H7 (cell line): ENCODE results near the gene LCE1E. TPM values are rescaled to one million over a fixed set of nuclear protein-coding genes. Genes with fewer than 3 reads are reported as not detected.
A peak's percentile ranks its signal among the peaks of the same experiment; 100 is the strongest.

Experiments used
- DNase-seq: peaks from one replicate; pipeline ENCODE4 v3.0.0; 2012
- H3K27me3 ChIP-seq: 2 replicates; pipeline ENCODE4 v1.6.0; 2011; ENCODE audit warnings: mild to moderate bottlenecking, low read length; ENCODE audit not compliant: control insufficient read depth, insufficient read depth
- H3K36me3 ChIP-seq: replicated peaks from 2 replicates; pipeline ENCODE4 v1.5.1; 2011; ENCODE audit warnings: low read length; ENCODE audit not compliant: control insufficient read depth, insufficient read depth
- H3K4me3 ChIP-seq: 2 replicates; pipeline ENCODE4 v1.5.1; 2011; ENCODE audit warnings: low read depth, mild to moderate bottlenecking, control low read depth, low read length, moderate library complexity; ENCODE audit not compliant: insufficient read depth
- total RNA-seq: library from RNA; depleted of rRNA; stranded (reverse); fragments of >200 nt; shearing (Covaris generic); gene quantifications from 2 replicates; pipeline ENCODE4 v1.2.3, GENCODE V29; 2014

Gene LCE1E
- total RNA-seq, 1 experiment from 2014 or later = not detected

DNA sequence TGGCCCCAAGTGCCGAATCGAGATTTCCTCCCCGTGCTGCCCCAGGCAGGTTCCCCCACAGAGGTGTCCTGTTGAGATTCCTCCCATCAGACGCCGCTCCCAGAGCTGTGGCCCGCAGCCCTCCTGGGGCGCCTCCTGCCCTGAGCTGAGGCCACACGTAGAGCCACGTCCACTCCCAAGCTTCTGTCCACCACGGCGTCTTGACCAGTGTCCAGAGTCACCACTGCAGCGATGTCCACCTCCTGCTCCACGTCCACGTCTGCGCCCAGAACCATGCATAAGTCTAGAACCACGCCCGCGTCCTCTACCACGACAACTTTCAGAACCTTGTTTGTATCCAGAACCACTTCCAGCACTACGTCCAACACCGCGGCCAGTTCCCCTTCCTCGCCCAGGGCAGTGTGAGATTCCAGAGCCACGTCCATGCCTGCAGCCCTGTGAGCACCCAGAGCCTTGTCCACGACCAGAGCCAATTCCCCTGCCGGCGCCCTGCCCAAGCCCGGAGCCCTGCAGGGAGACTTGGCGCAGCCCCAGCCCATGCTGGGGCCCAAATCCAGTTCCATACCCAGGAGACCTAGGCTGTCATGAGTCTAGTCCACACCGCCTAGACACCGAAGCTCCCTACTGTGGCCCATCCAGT, 25.4 kb upstream of the LCE1E start:
- no peaks in the 10 kb centered on the region for H3K27me3 ChIP-seq
- no peak for DNase-seq

DNA sequence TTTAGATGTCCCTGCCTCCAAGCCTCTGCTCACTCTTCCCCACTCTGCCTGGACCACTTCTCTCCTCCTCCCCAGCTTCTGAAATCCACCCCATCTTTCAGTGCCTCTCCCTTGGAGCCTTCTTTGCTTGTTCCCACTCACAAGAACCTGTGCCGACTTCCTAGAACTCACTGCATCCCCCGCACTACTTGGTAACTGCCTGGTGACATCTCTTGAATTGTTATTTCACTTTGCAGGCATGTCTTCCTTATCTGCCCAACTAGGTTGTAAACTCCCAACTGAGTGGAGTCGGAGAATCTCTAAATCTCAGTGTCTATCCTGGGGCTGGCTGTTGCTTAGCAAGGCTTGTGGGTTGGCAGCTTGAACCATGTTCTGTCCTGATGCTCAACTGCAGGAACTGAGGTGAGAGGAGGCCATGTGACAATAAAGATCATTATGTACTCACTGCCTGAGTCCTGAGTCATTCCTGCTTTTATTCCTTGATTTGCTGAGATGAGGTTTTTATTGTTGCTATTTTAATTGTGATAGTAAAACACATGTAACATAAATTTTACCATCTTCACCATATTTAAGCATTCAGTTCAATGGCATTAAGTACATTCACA, 24.3 kb upstream of the LCE1E start:
- Histone ChIP-seq H3K4me3 (no peak overlapping the region), H3K36me3 (no peaks in the 10 kb centered on the region), H3K27me3 (no peaks in the 10 kb centered on the region)
- DNase-seq = no peak

More for the DNA sequence above, 25.4 kb upstream of the LCE1E start:
- H3K4me3 ChIP-seq = no peak overlapping the region
- H3K36me3 ChIP-seq = no peaks in the 10 kb centered on the region

DNA sequence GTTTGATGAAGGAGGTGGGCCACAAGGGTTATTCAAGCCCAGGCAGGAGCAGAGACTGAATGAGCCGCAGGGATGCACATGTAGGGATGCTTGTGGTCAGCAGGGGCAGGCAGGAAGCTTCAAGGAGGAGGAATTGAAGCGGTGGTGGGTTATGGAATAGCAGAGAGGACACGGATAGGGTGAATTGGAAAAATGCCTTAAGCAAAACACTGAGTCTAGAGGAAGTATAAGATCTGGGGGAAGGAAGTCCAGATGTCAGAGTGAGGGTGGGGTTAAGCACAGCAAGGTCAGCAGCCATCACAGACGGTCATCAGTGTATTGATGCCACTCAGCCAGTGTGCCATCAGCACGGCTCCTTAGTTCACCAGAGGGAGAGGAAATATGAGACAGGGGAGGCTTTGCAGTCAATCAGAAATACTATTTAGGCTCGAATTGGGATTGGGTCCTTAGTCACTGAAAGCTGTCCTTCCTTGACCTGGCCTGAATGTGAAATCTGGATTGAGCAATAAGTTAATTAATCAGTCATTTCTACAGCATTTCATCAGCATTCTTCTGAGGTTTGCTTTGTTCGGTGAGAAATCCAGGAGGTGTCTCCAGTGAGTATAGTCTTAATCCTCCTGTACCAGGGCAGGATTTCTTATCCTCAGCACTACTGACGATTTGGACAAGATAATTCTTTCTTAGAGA, 17.1 kb upstream of the LCE1E start:
- Histone ChIP-seq H3K27me3 (no peaks in the 10 kb centered on the region), H3K36me3 (no peaks in the 10 kb centered on the region), H3K4me3 (no peak overlapping the region)
- no peak for DNase-seq

GRCh38 chr1:152770411-152770810, 15.6 kb upstream of the LCE1E start:
- H3K36me3 ChIP-seq = no peaks in the 10 kb centered on the region
- DNase-seq = no peak
- H3K4me3 ChIP-seq = no peak overlapping the region
- H3K27me3 ChIP-seq = no peaks in the 10 kb centered on the region

DNA sequence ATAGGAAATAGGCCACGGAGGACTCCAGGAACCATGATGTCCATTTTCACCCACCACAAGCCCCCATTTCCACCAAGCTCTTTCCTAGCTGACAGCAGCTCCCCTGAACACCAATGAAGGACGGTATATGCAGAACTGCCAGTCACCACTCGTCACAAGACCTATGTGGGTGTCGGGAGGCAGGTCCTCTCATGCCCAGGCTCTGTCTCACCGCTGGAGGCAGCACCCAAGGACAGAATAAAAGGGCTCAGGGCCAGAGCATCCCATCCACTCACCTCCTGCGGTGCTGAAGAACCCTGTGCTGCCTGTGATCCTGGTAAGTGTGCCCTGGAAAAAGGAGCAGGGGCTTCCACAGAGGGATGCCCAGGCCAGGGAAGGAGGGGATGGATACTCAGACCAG, 11.2 kb upstream of the LCE1E start, which contains the start of gene LCE1F:
Gene LCE1F, plus strand, starts transcription at position 266 of the 400 bp plus-strand sequence. CDS start 1,232 bp downstream, outside the sequence.
- Histone ChIP-seq H3K36me3 (no peaks in the 10 kb centered on the region), H3K4me3 (no peak within 1 kb of the TSS), H3K27me3 (no peaks in the 10 kb centered on the region)
- no peak for DNase-seq

GRCh38 chr1:152776361-152776760, 9.7 kb upstream of the LCE1E start:
- peak; percentile 1 for DNase-seq
- Histone ChIP-seq H3K27me3 (no peaks in the 10 kb centered on the region), H3K36me3 (no peaks in the 10 kb centered on the region), H3K4me3 (no peak overlapping the region)

DNA sequence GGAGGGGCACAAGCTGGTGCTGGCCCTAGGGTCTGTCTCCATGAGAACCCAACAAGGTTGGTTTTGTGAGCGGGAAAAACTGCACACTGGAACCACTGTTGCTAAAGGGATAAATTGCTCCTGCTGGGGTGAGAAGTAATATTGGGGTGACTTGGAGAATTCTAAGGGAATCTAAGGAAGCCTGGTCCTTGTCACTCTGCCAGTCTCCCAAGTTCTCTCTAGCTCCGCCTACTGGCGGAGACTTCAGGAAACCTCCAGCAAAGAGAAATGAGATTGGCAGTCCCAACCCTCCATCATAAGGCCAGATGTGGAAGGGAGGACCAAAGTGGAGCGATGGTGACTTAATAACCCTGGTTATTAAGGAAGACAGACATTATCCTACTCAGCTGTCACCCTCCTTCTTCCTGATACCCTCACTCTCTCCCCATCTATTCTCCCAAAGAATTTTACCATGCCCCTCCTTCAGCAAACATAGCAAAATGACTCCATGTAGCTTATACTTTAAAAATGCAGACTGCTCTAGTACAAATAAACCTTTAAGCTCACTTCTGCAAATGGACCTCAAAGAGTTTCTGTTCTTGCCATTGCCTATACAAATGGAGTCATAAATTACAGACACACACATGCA, 8.4 kb upstream of the LCE1E start:
- Histone ChIP-seq H3K27me3 (no peaks in the 10 kb centered on the region), H3K36me3 (no peaks in the 10 kb centered on the region)
- peak; percentile 7 for DNase-seq

GRCh38 chr1:152783095-152783494, 3.0 kb upstream of the LCE1E start:
- Histone ChIP-seq H3K4me3 (no peak overlapping the region), H3K36me3 (no peaks in the 10 kb centered on the region), H3K27me3 (no peaks in the 10 kb centered on the region)
- DNase-seq = peak; percentile 1

More for the DNA sequence above, 8.4 kb upstream of the LCE1E start:
- no peak overlapping the region for H3K4me3 ChIP-seq

- H3K27me3 ChIP-seq = no peaks in the 10 kb centered on the region
- H3K36me3 ChIP-seq = no peaks in the 10 kb centered on the region
- DNase-seq = no peak
Measured at GRCh38 chr1:152795686-152796085, 9.6 kb downstream of the LCE1E start.

DNA sequence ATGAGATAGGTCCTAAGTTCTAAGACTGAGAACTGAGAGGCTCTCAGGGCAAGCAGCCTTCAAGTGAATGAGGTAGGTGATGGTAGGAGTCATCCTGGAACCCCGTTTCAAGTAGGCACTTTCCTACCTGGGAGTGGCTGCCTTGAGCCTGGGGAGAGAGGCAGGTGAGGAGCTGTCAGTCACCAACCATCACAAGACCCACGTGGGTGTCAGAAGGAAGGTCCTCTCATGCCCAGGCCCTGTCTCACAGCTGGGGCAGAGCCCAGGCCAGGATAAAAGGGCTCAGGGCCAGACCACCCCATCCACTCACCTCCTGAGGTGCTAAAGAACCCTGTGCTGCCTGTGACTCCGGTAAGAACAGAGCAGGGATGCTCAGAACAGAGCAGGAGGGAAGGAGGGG, 10.4 kb downstream of the LCE1E start, which contains the start of gene LCE1D:
Gene LCE1D, plus strand, starts transcription at position 301 of the 400 bp plus-strand sequence. CDS start 1,074 bp downstream, outside the sequence.
- no peaks in the 10 kb centered on the region for H3K27me3 ChIP-seq
- no peaks in the 10 kb centered on the region for H3K36me3 ChIP-seq
- H3K4me3 ChIP-seq = no peak within 1 kb of the TSS
- DNase-seq = no peak

More at GRCh38 chr1:152795686-152796085, 9.6 kb downstream of the LCE1E start:
- no peak overlapping the region for H3K4me3 ChIP-seq

- no peaks in the 10 kb centered on the region for H3K27me3 ChIP-seq
- H3K4me3 ChIP-seq = no peak overlapping the region
- no peaks in the 10 kb centered on the region for H3K36me3 ChIP-seq
- DNase-seq = peak; percentile 1
Measured at GRCh38 chr1:152801333-152801732, 15.3 kb downstream of the LCE1E start.

DNA sequence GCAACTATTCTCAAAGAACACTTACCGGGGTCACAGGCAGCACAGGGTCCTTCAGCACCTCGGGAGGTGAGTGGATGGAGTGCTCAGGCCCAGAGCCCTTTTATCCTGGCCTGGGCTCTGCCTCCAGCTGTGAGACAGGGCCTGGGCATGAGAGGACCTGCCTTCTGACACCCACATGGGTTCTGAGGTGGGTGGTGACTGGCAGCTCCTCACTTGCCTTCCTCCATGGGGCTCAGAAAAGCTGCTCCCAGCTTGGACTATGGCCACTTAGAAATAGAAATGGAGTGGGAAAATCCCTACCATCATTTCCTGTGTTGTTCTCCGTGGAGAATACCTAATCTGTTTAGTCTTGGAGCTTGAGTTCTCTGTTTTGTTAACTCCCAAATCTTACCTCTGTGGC, 20.5 kb downstream of the LCE1E start, which contains the start of gene LCE1C:
Gene LCE1C, minus strand, starts transcription at position 76 of the 400 bp plus-strand sequence. CDS start 1,173 bp downstream, outside the sequence.
- no peaks in the 10 kb centered on the region for H3K36me3 ChIP-seq
- H3K4me3 ChIP-seq = no peak within 1 kb of the TSS
- peak; percentile 3 for DNase-seq
- no peaks in the 10 kb centered on the region; the same call in 1 of the 2 replicates for H3K27me3 ChIP-seq

GRCh38 chr1:152811050-152811449, 25.0 kb downstream of the LCE1E start:
- H3K36me3 ChIP-seq = no peaks in the 10 kb centered on the region
- H3K4me3 ChIP-seq = no peak overlapping the region
- no peaks in the 10 kb centered on the region; the same call in 1 of the 2 replicates for H3K27me3 ChIP-seq
- DNase-seq = peak; percentile 0

DNA sequence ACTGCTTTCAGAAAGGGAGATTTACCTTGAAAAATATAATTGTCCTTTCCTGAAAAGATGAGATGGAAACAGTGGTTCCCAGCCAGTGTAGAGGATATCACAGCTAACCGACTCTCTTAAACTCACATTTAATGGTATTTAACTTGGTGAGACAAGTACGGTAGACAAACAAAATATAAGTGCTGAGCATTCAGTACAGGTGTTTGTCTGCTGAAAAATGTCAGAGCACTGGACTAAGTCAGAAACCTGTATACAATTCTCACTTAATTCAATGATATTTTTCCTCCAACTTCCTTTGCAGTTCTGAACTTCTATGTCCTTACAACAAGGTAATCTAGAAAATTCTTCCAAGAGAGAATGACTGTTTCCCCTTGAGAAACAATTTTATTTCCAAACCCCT, 25.6 kb downstream of the LCE1E start, which contains the start of gene LCE1B:
Gene LCE1B, plus strand, starts transcription at position 301 of the 400 bp plus-strand sequence. CDS start 476 bp downstream, outside the sequence.
- no peak within 1 kb of the TSS for H3K4me3 ChIP-seq
- no peaks in the 10 kb centered on the region; the same call in 1 of the 2 replicates for H3K27me3 ChIP-seq
- no peak for DNase-seq
- H3K36me3 ChIP-seq = no peaks in the 10 kb centered on the region
